Sigmoid colon (tissue), 7 donors: ENCODE data around the gene NMT1. TPM values are rescaled to one million over a fixed set of nuclear protein-coding genes. Genes with fewer than 3 reads are reported as not detected.

ENCODE experiments used
- DNase-seq: peaks from one replicate; pipeline ENCODE4 v3.0.0-alpha.2; 2019
- H3K27ac ChIP-seq, 4 donors: fragments of 200-600 bp; sonication (generic); one replicate each; pipeline ENCODE4 v1.5.1; 2016 to 2019; ENCODE audit warnings: mild to moderate bottlenecking in 1 of 4
- H3K27me3 ChIP-seq, 3 donors: fragments of 200-600 bp; sonication (generic); one replicate each; pipeline ENCODE4 v1.5.1; 2019; ENCODE audit warnings: mild to moderate bottlenecking in 1 of 3
- H3K36me3 ChIP-seq, 4 donors: fragments of 200-600 bp; sonication (generic); one replicate each; pipeline ENCODE4 v1.5.1; 2016 to 2019
- H3K4me1 ChIP-seq, 4 donors: fragments of 200-600 bp; sonication (generic); one replicate each; pipeline ENCODE4 v1.5.1; 2017 to 2019
- H3K4me3 ChIP-seq, 4 donors: fragments of 200-600 bp; sonication (generic); one replicate each; pipeline ENCODE4 v1.5.1; 2017 to 2019; ENCODE audit warnings: mild to moderate bottlenecking in 2 of 4, moderate library complexity in 1 of 4
- H3K9me3 ChIP-seq, 4 donors: fragments of 200-600 bp in 3 of 4; sonication (generic) in 3 of 4; one replicate each; pipeline versions ENCODE4 v1.5.1 to v1.6.1; 2013 to 2019
- CTCF ChIP-seq, 4 experiments: fragments of 450-650 bp in 3 of 4; fragments of 200-600 bp in 1 of 4; IDR thresholded peaks; one replicate each; pipeline ENCODE4 v1.5.1; 2016 to 2019; ENCODE audit warnings: antibody characterized with exemption in 4 of 4, mild to moderate bottlenecking in 3 of 4, moderate library complexity in 2 of 4
- EP300 ChIP-seq, 4 donors: sonication (generic); formaldehyde crosslinking; IDR thresholded peaks; one replicate each; pipeline ENCODE4 v1.6.1; 2017; ENCODE audit warnings: antibody characterized with exemption in 4 of 4
- POLR2A ChIP-seq, 2 donors: fragments of 450-650 bp; IDR thresholded peaks; one replicate each; pipeline ENCODE4 v1.6.1; 2016; ENCODE audit warnings: antibody characterized with exemption in 2 of 2, mild to moderate bottlenecking in 2 of 2, moderate library complexity in 2 of 2
- POLR2AphosphoS5 ChIP-seq, 4 donors: sonication (generic); formaldehyde crosslinking; IDR thresholded peaks; one replicate each; pipeline ENCODE4 v1.6.1; 2017; ENCODE audit warnings: antibody characterized with exemption in 4 of 4
- WGBS, 2 donors: extraction: QIAGEN DNeasy Blood & Tissue Kit; methylation state at CpG; one replicate each; pipeline ENCODE4 v1.1.7; 2013; 5-methylcytosine and 5-hydroxymethylcytosine counted together
- intact Hi-C: fragments of 100-400 bp; cut with DNase I; formaldehyde crosslinking; loops from one replicate; pipeline ENCODE4 v1.15.1; 2023
- polyA plus RNA-seq, 3 donors: library from polyadenylated mRNA; stranded (reverse); fragments of 200-250 nt; gene quantifications; one replicate each; pipeline ENCODE4 v1.2.3, GENCODE V29; 2013
- total RNA-seq, 4 donors: library from RNA; depleted of rRNA; stranded (reverse); fragments of >200 nt; gene quantifications; one replicate each; pipeline ENCODE4 v1.1.0, GENCODE V29; 2016
- donor health status: healthy with polysubstance abuse.
- donor health status: Bipolar disorder and iron deficiency.
- donor health status: healthy.

NMT1 gene
- total and polyA plus RNA-seq, 7 donors, result 13.2 to 59.2 (median 41.0) TPM

GRCh38 chr17:45029758-45030423 lies 31.2 kb upstream of the NMT1 start:
- no peak for DNase-seq
- TF ChIP-seq POLR2A (IDR thresholded peaks at IDR 0.05) (no peak), EP300 (IDR thresholded peaks at IDR 0.05) (no peak), POLR2AphosphoS5 (IDR thresholded peaks at IDR 0.05) (no peak)

GRCh38 chr17:45030733-45031132 lies 30.4 kb upstream of the NMT1 start:
- no peak for TF ChIP-seq POLR2A (IDR thresholded peaks at IDR 0.05)
- H3K4me1 ChIP-seq, result no peaks in the 10 kb centered on the region
- peaks cover 0 to 75% (median 27%) of the 10 kb centered on the region in 4 donors for H3K36me3 ChIP-seq
- DNase-seq, result no peak
- H3K4me3 ChIP-seq, result no peak overlapping the region
- intact Hi-C loops, result no loop called here
- H3K27me3 ChIP-seq, result no peaks in the 10 kb centered on the region
- WGBS, 2 donors, result 85 to 92% methylated on average over 6 of the region's 6 CpGs
- H3K9me3 ChIP-seq, result no peaks in the 10 kb centered on the region
- no peak overlapping the region for H3K27ac ChIP-seq

More at GRCh38 chr17:45029758-45030423, 31.2 kb upstream of the NMT1 start:
- Histone ChIP-seq H3K9me3 (no peaks in the 10 kb centered on the region), H3K4me3 (no peak overlapping the region), H3K4me1 (no peaks in the 10 kb centered on the region), H3K27me3 (no peaks in the 10 kb centered on the region), H3K27ac (no peak overlapping the region), H3K36me3 (peaks cover 0 to 75% (median 27%) of the 10 kb centered on the region in 4 donors)
- WGBS, 2 donors, result 88% methylated on average over 17 of the region's 17 CpGs
- intact Hi-C loops, result no loop called here

- Histone ChIP-seq H3K27ac (no peak overlapping the region), H3K36me3 (peaks cover 0 to 73% (median 27%) of the 10 kb centered on the region in 4 donors), H3K27me3 (no peaks in the 10 kb centered on the region), H3K9me3 (no peaks in the 10 kb centered on the region), H3K4me1 (no peaks in the 10 kb centered on the region), H3K4me3 (no peak overlapping the region)
- intact Hi-C loops, result no loop called here
- no peak for TF ChIP-seq CTCF (IDR thresholded peaks at IDR 0.05)
- no peak for TF ChIP-seq POLR2A (IDR thresholded peaks at IDR 0.05)
- no peak for TF ChIP-seq EP300 (IDR thresholded peaks at IDR 0.05)
- TF ChIP-seq POLR2AphosphoS5 (IDR thresholded peaks at IDR 0.05), result no peak
- DNase-seq, result no peak
- 83% methylated on average over 14 of the region's 14 CpGs for WGBS, 2 donors
Observed at GRCh38 chr17:45031231-45032173, 29.6 kb upstream of the NMT1 start.

GRCh38 chr17:45032174-45032541 lies 29.0 kb upstream of the NMT1 start:
- peaks cover 0 to 66% (median 27%) of the 10 kb centered on the region in 4 donors for H3K36me3 ChIP-seq
- intact Hi-C loops, result no loop called here
- WGBS, 2 donors, result 85 to 87% methylated on average over 9 of the region's 9 CpGs
- TF ChIP-seq EP300 (IDR thresholded peaks at IDR 0.05) (no peak), POLR2AphosphoS5 (IDR thresholded peaks at IDR 0.05) (no peak)
- H3K4me3 ChIP-seq, result no peak overlapping the region
- no peaks in the 10 kb centered on the region for H3K27me3 ChIP-seq
- no peak overlapping the region for H3K27ac ChIP-seq
- DNase-seq, result no peak
- H3K4me1 ChIP-seq, result no peaks in the 10 kb centered on the region
- no peaks in the 10 kb centered on the region for H3K9me3 ChIP-seq

GRCh38 chr17:45034599-45034998 lies 26.5 kb upstream of the NMT1 start:
- peaks cover 0 to 13% (median 11%) of the 10 kb centered on the region in 4 donors for H3K4me1 ChIP-seq
- 96 to 97% methylated on average over 14 of the region's 14 CpGs for WGBS, 2 donors
- H3K4me3 ChIP-seq, result no peak overlapping the region
- TF ChIP-seq POLR2AphosphoS5 (IDR thresholded peaks at IDR 0.05) (no peak), CTCF (IDR thresholded peaks at IDR 0.05) (no peak), EP300 (IDR thresholded peaks at IDR 0.05) (no peak), POLR2A (IDR thresholded peaks at IDR 0.05) (no peak)
- H3K36me3 ChIP-seq, result peaks cover 0 to 52% (median 24%) of the 10 kb centered on the region in 4 donors
- H3K9me3 ChIP-seq, result no peaks in the 10 kb centered on the region
- intact Hi-C loops, result no loop called here
- no peak for DNase-seq
- no peak overlapping the region for H3K27ac ChIP-seq
- no peaks in the 10 kb centered on the region for H3K27me3 ChIP-seq

GRCh38 chr17:45035848-45036247 lies 25.3 kb upstream of the NMT1 start:
- no peak for TF ChIP-seq POLR2AphosphoS5 (IDR thresholded peaks at IDR 0.05)
- TF ChIP-seq POLR2A (IDR thresholded peaks at IDR 0.05), result no peak
- no peak for TF ChIP-seq EP300 (IDR thresholded peaks at IDR 0.05)
- TF ChIP-seq CTCF (IDR thresholded peaks at IDR 0.05), result no peak
- no peaks in the 10 kb centered on the region for H3K27me3 ChIP-seq
- DNase-seq, result no peak
- 90 to 94% methylated on average over 14 of the region's 14 CpGs for WGBS, 2 donors
- no peak overlapping the region for H3K27ac ChIP-seq
- no peak overlapping the region for H3K4me3 ChIP-seq
- peaks cover 0 to 40% (median 15%) of the 10 kb centered on the region in 4 donors for H3K36me3 ChIP-seq
- intact Hi-C loops, result no loop called here
- H3K4me1 ChIP-seq, result peaks cover 0 to 21% (median 15%) of the 10 kb centered on the region in 4 donors
- H3K9me3 ChIP-seq, result no peaks in the 10 kb centered on the region
